Body of pancreas (tissue), 4 donors: ENCODE results near the gene CASP8AP2. TPM values are rescaled to one million over a fixed set of nuclear protein-coding genes. Genes with fewer than 3 reads are reported as not detected.
A peak's percentile ranks its signal among the peaks of the same experiment; 100 is the strongest.
"Not testable (repeated sequence)": the region's sequence is repeated elsewhere in the genome, so short reads cannot be mapped to it uniquely, and the experiment has no call there.

Source experiments
- ATAC-seq: fragments of 150-250 bp; one replicate; pipeline ENCODE4 v1.9.1; 2016
- DNase-seq, 4 donors: peaks; one replicate each; pipeline ENCODE4 v3.0.0-alpha.2; 2019
- H3K27ac ChIP-seq, 4 donors: fragments of 200-600 bp; sonication (generic); 1 replicate in 3 of 4; 2 replicates in 1 of 4; pipeline versions ENCODE4 v1.5.1 to v1.6.1; 2016 to 2019; ENCODE audit warnings: mild to moderate bottlenecking in 1 of 4, mixed read lengths in 1 of 4, moderate library complexity in 1 of 4
- H3K27me3 ChIP-seq, 2 donors: fragments of 200-600 bp; sonication (generic); one replicate each; pipeline ENCODE4 v1.6.0; 2016; ENCODE audit warnings: mild to moderate bottlenecking in 1 of 2
- H3K36me3 ChIP-seq, 2 donors: fragments of 200-600 bp; sonication (generic); replicated peaks in 1 of 2; 2 replicates each; pipeline ENCODE4 v1.5.1; 2016; ENCODE audit warnings: low read depth in 2 of 2; ENCODE audit not compliant: insufficient read depth in 1 of 2
- H3K4me1 ChIP-seq: fragments of 200-600 bp; sonication (generic); one replicate; pipeline ENCODE4 v1.6.0; 2016
- H3K4me3 ChIP-seq, 2 donors: fragments of 200-600 bp; sonication (generic); 1 replicate in 1 of 2; 2 replicates in 1 of 2; pipeline ENCODE4 v1.5.1; 2016 to 2019
- H3K9me3 ChIP-seq, 3 donors: fragments of 200-600 bp; sonication (generic); 1 replicate in 2 of 3; 2 replicates in 1 of 3; pipeline ENCODE4 v1.5.1; 2016
- POLR2A ChIP-seq, 3 donors: fragments of 450-650 bp; IDR thresholded peaks; one replicate each; pipeline ENCODE4 v1.6.1; 2016; ENCODE audit warnings: antibody characterized with exemption in 3 of 3, mild to moderate bottlenecking in 2 of 3
- WGBS, 2 donors: methylation state at CpG; one replicate each; pipeline ENCODE4 v1.1.5; 2017; 5-methylcytosine and 5-hydroxymethylcytosine counted together
- intact Hi-C: fragments of 100-400 bp; cut with DNase I; formaldehyde crosslinking; loops from one replicate; pipeline ENCODE4 v1.15.1; 2023
- total RNA-seq, 2 donors: library from RNA; depleted of rRNA; stranded (reverse); fragments of >200 nt; gene quantifications; one replicate each; pipeline ENCODE4 v1.1.0, GENCODE V29; 2016
- TF ChIP-seq, protein P1 (sequence below), 7 experiments: fragments of 450-650 bp in 4 of 7; fragments of 200-600 bp in 3 of 7; sonication (generic) in 3 of 7; IDR thresholded peaks; one replicate each; pipeline ENCODE4 v1.5.1; 2016 to 2019; ENCODE audit warnings: antibody characterized with exemption in 7 of 7

The CASP8AP2 gene
- total RNA-seq, 2 donors from 2014 or later = 9.9 to 10.1 TPM

DNA sequence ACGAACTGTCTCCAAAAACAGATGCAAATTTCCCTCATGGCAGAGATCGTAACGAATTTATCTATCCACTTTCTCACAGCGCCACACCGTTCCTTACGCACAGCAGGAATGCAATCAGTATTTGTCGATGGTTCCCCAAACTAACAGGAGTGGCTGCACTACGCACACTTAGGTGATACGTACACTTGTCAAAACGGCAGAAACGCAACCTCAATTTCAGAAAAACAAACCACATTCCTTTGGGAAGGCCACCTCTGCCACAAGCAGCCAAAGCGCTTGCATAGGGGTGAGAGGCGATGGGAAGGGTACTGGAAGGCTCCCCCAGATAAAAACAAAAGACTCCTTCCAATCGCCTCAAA is 10.7 kb upstream of the CASP8AP2 start:
- Histone ChIP-seq H3K9me3 (no peaks in the 10 kb centered on the region), H3K27me3 (no peaks in the 10 kb centered on the region), H3K27ac (peak overlapping the region; percentile 77 to 96 (median 87)), H3K4me3 (peak overlapping the region; percentile 64 to 86), H3K36me3 (no peaks in the 10 kb centered on the region), H3K4me1 (peaks cover 22% of the 10 kb centered on the region)
- ATAC-seq (peak; percentile 28), DNase-seq (peak; percentile 16 to 24 (median 20))
- 0% methylated on average over 7 to 14 of the region's 14 CpGs for WGBS, 2 donors
- no peak for TF ChIP-seq POLR2A (IDR thresholded peaks at IDR 0.05)
- TF ChIP-seq, protein P1, sequence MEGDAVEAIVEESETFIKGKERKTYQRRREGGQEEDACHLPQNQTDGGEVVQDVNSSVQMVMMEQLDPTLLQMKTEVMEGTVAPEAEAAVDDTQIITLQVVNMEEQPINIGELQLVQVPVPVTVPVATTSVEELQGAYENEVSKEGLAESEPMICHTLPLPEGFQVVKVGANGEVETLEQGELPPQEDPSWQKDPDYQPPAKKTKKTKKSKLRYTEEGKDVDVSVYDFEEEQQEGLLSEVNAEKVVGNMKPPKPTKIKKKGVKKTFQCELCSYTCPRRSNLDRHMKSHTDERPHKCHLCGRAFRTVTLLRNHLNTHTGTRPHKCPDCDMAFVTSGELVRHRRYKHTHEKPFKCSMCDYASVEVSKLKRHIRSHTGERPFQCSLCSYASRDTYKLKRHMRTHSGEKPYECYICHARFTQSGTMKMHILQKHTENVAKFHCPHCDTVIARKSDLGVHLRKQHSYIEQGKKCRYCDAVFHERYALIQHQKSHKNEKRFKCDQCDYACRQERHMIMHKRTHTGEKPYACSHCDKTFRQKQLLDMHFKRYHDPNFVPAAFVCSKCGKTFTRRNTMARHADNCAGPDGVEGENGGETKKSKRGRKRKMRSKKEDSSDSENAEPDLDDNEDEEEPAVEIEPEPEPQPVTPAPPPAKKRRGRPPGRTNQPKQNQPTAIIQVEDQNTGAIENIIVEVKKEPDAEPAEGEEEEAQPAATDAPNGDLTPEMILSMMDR (IDR thresholded peaks at IDR 0.05) = no peak
- intact Hi-C loops = no loop called here

DNA sequence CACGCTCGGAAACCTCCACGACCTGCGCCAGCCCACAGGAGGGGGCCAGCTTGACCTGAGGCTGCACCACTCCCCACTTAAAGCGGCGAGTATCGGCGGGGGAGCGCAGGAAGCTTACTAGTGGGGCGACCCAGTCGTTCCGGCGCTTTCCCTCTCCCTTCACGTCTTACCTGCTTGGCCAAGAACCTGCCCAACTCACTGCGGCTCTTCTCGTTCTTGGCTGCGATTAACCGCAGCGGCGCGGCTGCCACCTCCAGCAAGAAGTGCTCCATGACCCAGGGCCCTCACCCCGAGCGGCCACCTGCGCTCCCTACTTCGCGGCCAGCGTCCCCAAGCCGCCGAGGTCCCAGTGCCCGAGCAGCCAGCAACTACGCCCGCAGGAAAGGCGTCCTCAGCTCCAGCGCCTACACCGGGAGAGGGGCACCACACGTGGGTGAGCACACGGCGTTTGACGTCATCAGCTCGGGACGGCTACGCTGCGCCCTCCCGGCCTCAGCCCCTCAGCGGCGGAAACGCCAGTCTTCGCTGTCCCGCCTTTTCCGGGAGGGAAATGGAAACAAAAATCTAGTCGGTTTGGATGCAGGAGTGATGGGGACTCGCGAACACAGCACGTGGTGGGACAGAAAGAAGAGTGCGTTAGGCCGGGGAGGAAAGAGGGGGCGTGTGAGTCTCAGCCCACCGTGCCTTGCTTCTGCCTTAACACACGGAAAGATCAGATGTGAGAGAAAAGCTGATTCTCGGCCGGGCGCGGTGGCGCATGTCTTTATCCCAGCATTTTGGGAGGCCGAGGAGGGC is 10.1 kb upstream of the CASP8AP2 start, which contains the start of gene MDN1:
TSS of gene MDN1 (minus strand) at position 459 of the 795 bp plus-strand sequence. CDS start at position 272, 187 bp downstream.
- peak; percentile 99 for ATAC-seq
- H3K9me3 ChIP-seq = no peaks in the 10 kb centered on the region
- H3K36me3 ChIP-seq = no peaks in the 10 kb centered on the region
- peak within 1 kb of the TSS; percentile 77 to 96 (median 87) for H3K27ac ChIP-seq
- intact Hi-C loops = no loop called here
- peaks cover 22% of the 10 kb centered on the region for H3K4me1 ChIP-seq
- H3K27me3 ChIP-seq = no peaks in the 10 kb centered on the region
- WGBS, 2 donors = 0 to 1% methylated on average over 28 to 62 of the region's 65 CpGs
- TF ChIP-seq POLR2A (IDR thresholded peaks at IDR 0.05) = peak; percentile 52 to 80 (median 77)
- TF ChIP-seq, protein P1 (IDR thresholded peaks at IDR 0.05) = peak in 1 of 7 experiments; percentile 25
- DNase-seq = peak; percentile 89 to 92 (median 90)
- peak within 1 kb of the TSS; percentile 64 to 86 for H3K4me3 ChIP-seq

DNA sequence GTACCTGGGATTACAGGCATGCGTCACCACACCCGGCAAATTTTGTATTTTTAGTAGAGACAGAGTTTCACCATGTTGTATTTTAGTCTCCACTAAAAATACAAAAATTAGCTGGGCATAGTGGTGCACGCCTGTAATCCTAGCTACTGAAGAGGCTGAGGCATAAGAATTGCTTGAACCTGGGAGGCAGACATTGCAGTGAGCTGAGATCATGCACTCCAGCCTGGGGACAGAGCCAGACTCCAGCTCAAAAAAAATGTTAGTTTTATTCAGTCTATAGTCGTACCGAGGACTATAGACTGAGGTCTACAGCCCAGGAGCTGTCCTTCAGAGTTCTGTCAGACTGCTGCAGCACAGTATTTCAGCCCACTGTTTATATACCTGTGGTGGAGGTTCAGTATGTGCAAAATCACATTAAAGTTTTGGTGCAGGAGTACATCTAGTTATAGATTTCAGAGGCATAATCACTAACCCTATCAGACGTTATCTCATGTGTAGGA is 3.6 kb upstream of the CASP8AP2 start:
- no peaks in the 10 kb centered on the region for H3K36me3 ChIP-seq
- H3K4me1 ChIP-seq = peaks cover 12% of the 10 kb centered on the region
- no peaks in the 10 kb centered on the region for H3K27me3 ChIP-seq
- ATAC-seq (no peak), DNase-seq (no peak)
- H3K4me3 ChIP-seq = no peak overlapping the region
- H3K9me3 ChIP-seq = no peaks in the 10 kb centered on the region
- intact Hi-C loops = no loop called here
- no peak for TF ChIP-seq POLR2A (IDR thresholded peaks at IDR 0.05)
- TF ChIP-seq, protein P1 (IDR thresholded peaks at IDR 0.05) = no peak
- WGBS, 2 donors = 80 to 83% methylated on average over 6 of the region's 6 CpGs
- H3K27ac ChIP-seq = no peak overlapping the region

DNA sequence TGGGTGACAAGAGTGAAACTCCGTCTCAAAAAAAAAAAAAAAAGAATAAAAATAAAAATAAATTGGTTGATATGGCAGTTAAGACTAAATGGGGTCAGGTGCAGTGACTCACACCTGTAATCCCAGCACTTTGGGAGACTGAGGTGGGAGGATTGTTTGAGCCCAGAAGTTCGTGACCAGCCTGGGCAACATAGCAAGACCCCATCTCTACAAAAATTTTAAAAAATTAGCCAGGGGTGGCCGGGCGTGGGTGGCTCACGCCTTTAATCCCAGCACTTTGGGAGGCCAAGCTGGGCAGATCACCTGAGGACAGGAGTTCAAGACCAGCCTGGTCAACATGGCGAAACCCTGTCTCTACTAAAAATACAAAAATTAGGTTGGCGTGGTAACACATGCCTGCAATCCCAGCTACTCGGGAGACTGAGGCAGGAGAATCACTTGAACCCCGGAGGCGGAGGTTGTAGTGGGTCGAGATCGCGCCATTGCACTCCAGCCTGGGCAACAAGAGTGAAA is 1.1 kb upstream of the CASP8AP2 start:
- Histone ChIP-seq H3K27ac (peak overlapping the region in 3 of 4 donors; percentile 74 to 90 (median 86)), H3K4me3 (peak overlapping the region; percentile 45 to 91), H3K4me1 (peaks cover 12% of the 10 kb centered on the region)
- H3K9me3 ChIP-seq, DNase-seq, ATAC-seq, intact Hi-C loops, H3K36me3 ChIP-seq, H3K27me3 ChIP-seq: not testable (repeated sequence)
- 53 to 64% methylated on average over 13 of the region's 13 CpGs for WGBS, 2 donors

DNA sequence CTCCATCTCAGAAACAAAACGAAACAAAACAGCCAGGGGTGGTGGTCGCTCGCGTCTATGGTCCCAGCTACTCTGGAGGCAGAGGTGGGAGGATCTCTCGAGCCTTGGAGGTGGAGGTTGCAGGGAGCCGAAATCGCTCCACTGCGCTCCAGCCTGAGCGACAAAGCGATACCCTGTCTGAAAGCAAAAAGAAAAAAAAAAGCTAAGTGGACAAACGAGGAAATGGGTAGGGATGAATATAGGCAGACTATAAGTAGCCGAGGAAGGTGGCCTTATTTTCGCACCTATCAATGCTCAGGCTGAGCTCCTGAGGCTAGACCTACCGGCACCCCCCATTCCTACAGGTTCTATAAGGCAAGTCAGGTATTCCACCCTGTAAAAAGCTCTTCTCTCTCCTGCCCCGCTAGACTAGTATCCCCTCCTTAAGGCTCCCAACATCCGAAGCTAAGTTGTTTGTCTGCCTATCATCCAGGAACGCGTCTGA is 650 bp upstream of the CASP8AP2 start:
- Histone ChIP-seq H3K4me1 (peaks cover 12% of the 10 kb centered on the region), H3K27ac (peak overlapping the region; percentile 72 to 90 (median 80)), H3K27me3 (no peaks in the 10 kb centered on the region), H3K4me3 (peak overlapping the region; percentile 45 to 91), H3K36me3 (no peaks in the 10 kb centered on the region), H3K9me3 (no peaks in the 10 kb centered on the region)
- DNase-seq (peak in 1 of 4 donors; percentile 20), ATAC-seq (peak; percentile 24)
- no peak for TF ChIP-seq POLR2A (IDR thresholded peaks at IDR 0.05)
- intact Hi-C loops = no loop called here
- 3 to 4% methylated on average over 18 of the region's 18 CpGs for WGBS, 2 donors
